Natural killer cell (primary cell): ENCODE results near the gene SYNE2. TPM values are rescaled to one million over a fixed set of nuclear protein-coding genes. Genes with fewer than 3 reads are reported as not detected.

ENCODE experiments used
- ATAC-seq, 3 donors: fragments of 150-1000 bp in 2 of 3; fragments of 200-7000 bp in 1 of 3; cut with Tn5 transposase; 1 replicate in 1 of 3; 2 replicates in 2 of 3; pipeline ENCODE4 v1.10.0; 2021; ENCODE audit warnings: mild to moderate bottlenecking in 2 of 3, moderate library complexity in 2 of 3
- DNase-seq, 2 donors: peaks; one replicate each; pipeline versions ENCODE4 v3.0.0 to v3.0.0-alpha.2; 2013 to 2021; ENCODE audit warnings: mixed read lengths in 1 of 2
- H3K27ac ChIP-seq: one replicate; pipeline ENCODE4 v1.5.1; 2013; ENCODE audit warnings: mild to moderate bottlenecking, low read length
- H3K27me3 ChIP-seq: one replicate; pipeline ENCODE4 v1.6.1; 2013; ENCODE audit warnings: low read length; ENCODE audit not compliant: control insufficient read depth, insufficient read depth
- H3K36me3 ChIP-seq: one replicate; pipeline ENCODE4 v1.6.1; 2013; ENCODE audit warnings: low read length; ENCODE audit not compliant: control insufficient read depth, insufficient read depth
- H3K4me1 ChIP-seq: one replicate; pipeline ENCODE4 v1.6.1; 2013; ENCODE audit warnings: low read length; ENCODE audit not compliant: control insufficient read depth, insufficient read depth
- H3K4me3 ChIP-seq: one replicate; pipeline ENCODE4 v1.5.1; 2013; ENCODE audit warnings: low read length
- H3K9me3 ChIP-seq: one replicate; pipeline ENCODE4 v1.6.1; 2013; ENCODE audit warnings: low read length; ENCODE audit not compliant: control insufficient read depth, insufficient read depth
- H3K27ac Mint-ChIP-seq, 2 donors: one replicate each; pipeline ENCODE4 v1.8.0; 2022; ENCODE audit warnings: mild to moderate bottlenecking in 2 of 2, mixed read lengths in 2 of 2, moderate library complexity in 1 of 2
- H3K27me3 Mint-ChIP-seq, 2 donors: one replicate each; pipeline ENCODE4 v1.8.0; 2022; ENCODE audit warnings: low read depth in 2 of 2, mixed read lengths in 2 of 2
- H3K36me3 Mint-ChIP-seq: one replicate; pipeline ENCODE4 v1.8.0; 2022; ENCODE audit warnings: mixed read lengths
- H3K4me1 Mint-ChIP-seq, 2 donors: one replicate each; pipeline ENCODE4 v1.8.0; 2022; ENCODE audit warnings: mixed read lengths in 2 of 2
- H3K4me3 Mint-ChIP-seq: one replicate; pipeline ENCODE4 v1.8.0; 2022; ENCODE audit warnings: mild to moderate bottlenecking, moderate library complexity, mixed read lengths
- H3K9me3 Mint-ChIP-seq, 2 donors: one replicate each; pipeline ENCODE4 v1.8.0; 2022; ENCODE audit warnings: mixed read lengths in 2 of 2
- whole genome bisulfite sequencing: methylation state at CpG from one replicate; pipeline ENCODE4 v1.1.7; 2013; ENCODE audit warnings: missing lambda C conversion rate; ENCODE audit not compliant: insufficient coverage; 5-methylcytosine and 5-hydroxymethylcytosine counted together
- intact Hi-C: fragments of 100-400 bp; cut with micrococcal nuclease; formaldehyde crosslinking; loops from one replicate; pipeline ENCODE4 v1.14.2; 2022
- total RNA-seq, 4 donors: library from RNA; stranded (reverse); fragments of 120-200 nt in 1 of 4; gene quantifications; one replicate each; pipeline versions ENCODE4 v1.2.3 to v1.2.4, GENCODE V29; 2013 to 2022
- TF ChIP-seq, protein P1 (sequence below): fragments of 200-600 bp; IDR thresholded peaks from one replicate; pipeline ENCODE4 v1.8.0; 2022; ENCODE audit warnings: antibody characterized with exemption

Gene SYNE2
- total RNA-seq, 3 donors from 2014 or later (not counting 1 experiment from before 2014, with no cell fraction given), result 325 to 434 (median 373) TPM

DNA sequence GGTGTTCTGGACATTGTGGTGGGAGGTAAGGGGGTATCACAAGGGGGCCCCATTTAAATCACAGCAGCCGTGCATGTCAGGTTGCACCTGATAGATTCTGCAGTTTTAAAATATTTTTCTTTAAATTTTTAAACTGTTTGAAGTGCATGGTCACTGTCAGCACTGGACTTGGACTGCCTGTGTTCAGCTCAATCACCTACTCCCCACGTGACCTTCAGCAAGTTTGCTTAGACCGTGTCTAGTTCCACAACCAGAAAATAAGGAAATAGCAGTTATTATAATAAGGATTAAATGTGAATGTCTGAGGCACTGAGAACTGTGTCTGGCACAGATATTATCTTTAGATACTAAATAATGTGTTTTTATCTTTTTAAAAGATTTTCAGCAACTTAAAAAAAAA, 376.7 kb downstream of the SYNE2 start:
- Mint-ChIP-seq H3K4me3 (no peak overlapping the region), H3K27ac (no peak overlapping the region), H3K9me3 (no peaks in the 10 kb centered on the region), H3K27me3 (no peaks in the 10 kb centered on the region), H3K36me3 (peaks cover 17% of the 10 kb centered on the region), H3K4me1 (peaks cover 8 to 9% of the 10 kb centered on the region in 2 donors)
- TF ChIP-seq, protein P1, sequence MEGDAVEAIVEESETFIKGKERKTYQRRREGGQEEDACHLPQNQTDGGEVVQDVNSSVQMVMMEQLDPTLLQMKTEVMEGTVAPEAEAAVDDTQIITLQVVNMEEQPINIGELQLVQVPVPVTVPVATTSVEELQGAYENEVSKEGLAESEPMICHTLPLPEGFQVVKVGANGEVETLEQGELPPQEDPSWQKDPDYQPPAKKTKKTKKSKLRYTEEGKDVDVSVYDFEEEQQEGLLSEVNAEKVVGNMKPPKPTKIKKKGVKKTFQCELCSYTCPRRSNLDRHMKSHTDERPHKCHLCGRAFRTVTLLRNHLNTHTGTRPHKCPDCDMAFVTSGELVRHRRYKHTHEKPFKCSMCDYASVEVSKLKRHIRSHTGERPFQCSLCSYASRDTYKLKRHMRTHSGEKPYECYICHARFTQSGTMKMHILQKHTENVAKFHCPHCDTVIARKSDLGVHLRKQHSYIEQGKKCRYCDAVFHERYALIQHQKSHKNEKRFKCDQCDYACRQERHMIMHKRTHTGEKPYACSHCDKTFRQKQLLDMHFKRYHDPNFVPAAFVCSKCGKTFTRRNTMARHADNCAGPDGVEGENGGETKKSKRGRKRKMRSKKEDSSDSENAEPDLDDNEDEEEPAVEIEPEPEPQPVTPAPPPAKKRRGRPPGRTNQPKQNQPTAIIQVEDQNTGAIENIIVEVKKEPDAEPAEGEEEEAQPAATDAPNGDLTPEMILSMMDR, result no peak
- H3K4me1 ChIP-seq, result peaks cover 4% of the 10 kb centered on the region
- 100% methylated on average over 2 of the region's 3 CpGs for WGBS
- no peak overlapping the region for H3K27ac ChIP-seq
- no peak overlapping the region for H3K4me3 ChIP-seq
- peaks cover 37% of the 10 kb centered on the region for H3K36me3 ChIP-seq
- ATAC-seq (no peak), DNase-seq (no peak)
- no peaks in the 10 kb centered on the region for H3K9me3 ChIP-seq
- no peaks in the 10 kb centered on the region for H3K27me3 ChIP-seq
- intact Hi-C loops, result no loop called here

DNA sequence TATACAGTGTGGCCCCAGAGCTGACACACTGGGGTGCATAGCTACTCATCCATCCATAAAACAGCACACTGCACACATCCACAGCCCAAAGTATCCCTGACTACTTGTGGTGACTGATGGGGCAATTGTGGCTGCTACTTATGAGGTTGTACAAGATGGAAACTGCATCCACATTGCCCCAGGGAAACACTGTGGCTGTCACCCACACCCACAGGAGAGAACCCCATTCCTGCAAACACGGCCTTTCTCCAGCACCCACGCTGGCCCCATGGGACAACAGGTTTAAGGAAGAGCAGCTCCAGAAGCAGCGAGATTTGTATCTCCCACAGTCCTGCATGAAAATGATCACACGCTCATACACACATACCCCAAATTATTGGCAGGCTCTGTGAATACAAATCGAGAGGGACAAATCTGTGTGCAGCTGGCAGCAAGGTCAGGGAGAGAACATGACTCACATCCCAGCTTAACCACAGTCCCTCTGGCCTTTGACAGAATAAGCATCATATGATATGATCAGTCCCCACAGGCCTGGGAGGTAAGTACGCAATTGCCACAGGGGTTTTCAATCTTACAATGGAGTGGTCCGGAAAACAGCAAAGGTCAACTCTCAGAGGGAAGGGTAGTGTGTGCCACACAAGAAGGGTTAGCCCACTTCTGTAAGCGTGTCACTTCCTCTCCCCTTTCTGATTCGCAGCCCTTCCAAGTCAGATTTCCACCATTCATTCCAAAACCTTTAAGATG, 379.5 kb downstream of the SYNE2 start:
- WGBS, result 59% methylated on average over 7 of the region's 9 CpGs
- no peak overlapping the region for H3K4me3 Mint-ChIP-seq
- H3K4me1 ChIP-seq, result peaks cover 22% of the 10 kb centered on the region
- H3K27ac Mint-ChIP-seq, result peak overlapping the region; percentile 39 to 48
- no peaks in the 10 kb centered on the region for H3K27me3 Mint-ChIP-seq
- no peak for DNase-seq
- no peaks in the 10 kb centered on the region for H3K27me3 ChIP-seq
- no peaks in the 10 kb centered on the region for H3K9me3 ChIP-seq
- ATAC-seq, result peak; percentile 21 to 38 (median 29)
- peaks cover 8 to 9% of the 10 kb centered on the region in 2 donors for H3K4me1 Mint-ChIP-seq
- peaks cover 18% of the 10 kb centered on the region for H3K36me3 ChIP-seq
- intact Hi-C loops, result no loop called here
- TF ChIP-seq, protein P1, result no peak
- no peak overlapping the region for H3K4me3 ChIP-seq
- H3K9me3 Mint-ChIP-seq, result no peaks in the 10 kb centered on the region
- peaks cover 13% of the 10 kb centered on the region for H3K36me3 Mint-ChIP-seq
- no peak overlapping the region for H3K27ac ChIP-seq

DNA sequence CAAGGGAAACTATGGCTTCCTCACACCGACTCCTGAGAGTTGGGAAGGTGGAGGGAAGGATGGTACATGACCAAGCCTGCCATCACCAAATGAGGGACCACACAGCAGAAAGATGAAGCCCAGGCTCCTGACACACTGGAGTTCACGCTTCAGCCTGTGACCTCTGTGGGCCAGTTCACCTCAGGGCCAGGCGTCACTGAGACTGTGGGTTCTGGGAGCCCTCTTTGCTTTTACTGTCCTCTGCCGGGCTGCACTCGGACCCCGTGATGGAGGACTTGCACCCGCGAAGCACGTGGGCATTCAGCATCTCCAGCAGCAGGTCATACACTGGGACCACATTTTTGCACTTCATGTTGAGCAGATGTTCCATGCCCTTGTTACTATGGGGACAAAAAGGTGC, 380.1 kb downstream of the SYNE2 start:
- H3K27me3 ChIP-seq, result no peaks in the 10 kb centered on the region
- H3K27ac ChIP-seq, result no peak overlapping the region
- ATAC-seq, result no peak
- no peak overlapping the region for H3K4me3 ChIP-seq
- TF ChIP-seq, protein P1, result no peak
- intact Hi-C loops, result no loop called here
- peaks cover 22% of the 10 kb centered on the region for H3K4me1 ChIP-seq
- Mint-ChIP-seq H3K27me3 (no peaks in the 10 kb centered on the region), H3K36me3 (peaks cover 9% of the 10 kb centered on the region), H3K4me1 (peaks cover 8 to 9% of the 10 kb centered on the region in 2 donors), H3K4me3 (no peak overlapping the region), H3K27ac (peak overlapping the region; percentile 39 to 48), H3K9me3 (no peaks in the 10 kb centered on the region)
- 92% methylated on average over 9 of the region's 9 CpGs for WGBS
- no peaks in the 10 kb centered on the region for H3K9me3 ChIP-seq
- DNase-seq, result no peak
- peaks cover 11% of the 10 kb centered on the region for H3K36me3 ChIP-seq
